GM18508 (cell line): Measurements from ENCODE around the gene MFSD6L.

ENCODE experiments used
- ATAC-seq: cut with Tn5 transposase; IDR thresholded peaks from one replicate; pipeline ENCODE4 v1.9.1; 2021; ENCODE audit warnings: moderate number of reproducible peaks; ENCODE audit not compliant: insufficient read depth, unreplicated experiment

Gene MFSD6L

GRCh38 chr17:8753136-8753975, 45.8 kb downstream of the MFSD6L start:
- ATAC-seq = no peak

- no peak for ATAC-seq
These were observed 49.5 kb downstream of the MFSD6L start for GRCh38 chr17:8749616-8750015.

- no peak for ATAC-seq
These were observed 51.4 kb downstream of the MFSD6L start for GRCh38 chr17:8747742-8748141.
